HL-60/S4 treated with retinoic acid at 250 ng/mL for 4 days and 3 days (cell line): ENCODE data around the gene TPBGL.

Source experiments
- in situ Hi-C: fragments of 300-500 bp; cut with MboI; formaldehyde crosslinking; loops from 2 replicates; pipeline ENCODE4 v1.7.0; 2022; ENCODE audit warnings: low sequenced_read_pairs

Gene TPBGL

GRCh38 chr11:75240311-75241035 lies at the start of gene TPBGL:
TSS of gene TPBGL (plus strand) at chr11:75240774. CDS start at chr11:75241050, 276 bp downstream.
- in situ Hi-C loops, result loop anchor here (10.0 kb wide), 1 partner anchor 316 kb away; no protein-coding TSS in a partner anchor

DNA sequence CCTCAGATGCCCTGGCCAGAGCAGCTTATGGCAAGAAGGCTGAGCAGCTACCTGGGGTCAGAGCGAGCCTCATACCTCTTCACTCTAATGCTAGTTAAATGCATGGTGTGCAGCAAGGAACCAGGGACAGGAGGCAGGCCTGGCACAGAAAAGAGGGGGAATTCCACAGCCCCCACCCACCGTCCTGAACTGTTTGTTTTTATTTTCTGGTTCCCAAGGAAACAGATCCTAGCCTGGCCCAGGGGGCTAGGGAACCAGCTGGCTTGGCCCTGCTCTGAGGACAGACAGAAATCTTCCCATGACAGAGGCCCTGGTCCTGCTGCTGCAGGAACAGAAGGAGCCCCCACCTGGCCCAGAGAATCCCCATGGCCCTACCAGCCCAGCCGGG lies 49.2 kb upstream of the TPBGL start:
- in situ Hi-C loops, result no loop called here

GRCh38 chr11:75193271-75193670 lies 47.3 kb upstream of the TPBGL start:
- in situ Hi-C loops, result no loop called here

DNA sequence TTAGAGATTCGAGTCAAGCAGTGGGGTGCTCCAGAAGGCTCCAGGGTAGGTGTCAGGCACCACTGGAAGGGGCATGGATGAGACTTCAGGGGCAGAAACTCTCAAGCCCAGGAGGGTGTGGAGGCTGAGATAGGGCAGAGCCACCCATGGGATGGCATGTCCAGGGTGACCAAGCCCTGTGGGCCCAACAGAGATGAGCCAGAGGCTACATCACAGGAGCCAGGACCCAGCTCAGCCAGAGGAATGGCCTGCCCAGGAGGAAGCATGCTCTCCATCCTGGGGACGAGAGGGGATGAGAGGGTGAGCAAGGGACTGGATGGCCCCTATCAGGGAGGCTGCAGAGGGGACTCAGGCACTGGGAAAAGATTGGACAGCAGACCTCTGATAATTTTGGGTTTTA lies 46.9 kb upstream of the TPBGL start:
- in situ Hi-C loops, result no loop called here

DNA sequence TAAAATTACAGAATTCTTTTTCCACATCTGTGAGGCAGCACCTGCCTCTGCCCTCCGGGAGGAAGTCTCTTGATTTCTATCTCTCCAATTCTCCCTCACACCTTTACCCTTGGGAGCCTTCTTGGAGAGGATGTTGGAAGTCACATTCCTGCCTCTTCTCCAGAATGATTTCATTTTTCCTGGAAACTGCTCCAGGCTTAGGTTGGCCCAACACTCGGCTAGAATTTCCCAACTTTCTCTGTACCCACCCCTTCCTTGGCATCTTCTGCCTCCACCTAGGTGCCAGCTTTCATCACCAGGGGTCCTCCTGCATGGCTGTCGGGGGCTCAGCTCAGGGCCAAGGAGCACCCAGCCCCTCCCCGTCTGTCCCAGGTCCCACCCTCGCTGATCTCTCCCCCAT lies 46.4 kb upstream of the TPBGL start:
- in situ Hi-C loops, result no loop called here

DNA sequence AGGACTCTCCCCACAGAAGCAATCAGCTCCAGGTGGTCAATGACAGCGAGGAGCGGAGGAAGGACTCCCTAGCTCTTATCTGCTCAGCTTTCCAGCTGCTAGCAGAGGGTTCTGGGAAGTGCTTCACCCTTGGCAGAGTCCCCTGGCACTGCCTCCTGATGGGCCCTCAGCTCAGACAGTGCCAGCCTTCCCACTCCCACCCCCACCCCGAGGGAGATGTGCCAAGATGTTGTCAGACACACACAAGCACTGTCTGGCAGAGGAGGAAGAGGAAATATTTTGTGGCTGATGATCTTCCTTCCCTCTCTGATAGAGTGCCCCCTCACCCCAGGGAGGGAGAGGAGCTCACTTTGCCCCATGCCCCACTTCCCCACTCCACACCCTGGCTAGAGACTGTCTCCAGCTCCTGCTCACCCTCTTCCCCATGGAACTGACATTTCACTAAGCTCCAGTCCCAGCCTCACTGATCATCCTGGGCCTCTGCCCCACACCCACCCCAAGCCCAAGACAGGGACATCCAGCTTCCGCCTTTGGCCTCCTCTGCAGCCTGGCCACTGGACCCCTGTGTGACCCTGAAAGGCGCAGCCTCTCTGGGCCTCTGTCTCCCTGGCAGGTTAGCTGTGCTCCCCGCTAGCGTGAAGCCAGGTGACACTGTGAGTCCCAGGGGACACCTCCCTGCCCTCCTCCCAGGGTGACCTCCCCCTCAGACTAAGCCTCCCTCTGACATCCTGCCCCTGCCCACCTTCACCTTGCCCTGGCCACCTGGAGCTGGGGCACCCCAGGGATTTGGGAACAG lies 45.2 kb upstream of the TPBGL start:
- in situ Hi-C loops, result no loop called here

GRCh38 chr11:75196426-75196825 lies 44.1 kb upstream of the TPBGL start:
- in situ Hi-C loops, result no loop called here

DNA sequence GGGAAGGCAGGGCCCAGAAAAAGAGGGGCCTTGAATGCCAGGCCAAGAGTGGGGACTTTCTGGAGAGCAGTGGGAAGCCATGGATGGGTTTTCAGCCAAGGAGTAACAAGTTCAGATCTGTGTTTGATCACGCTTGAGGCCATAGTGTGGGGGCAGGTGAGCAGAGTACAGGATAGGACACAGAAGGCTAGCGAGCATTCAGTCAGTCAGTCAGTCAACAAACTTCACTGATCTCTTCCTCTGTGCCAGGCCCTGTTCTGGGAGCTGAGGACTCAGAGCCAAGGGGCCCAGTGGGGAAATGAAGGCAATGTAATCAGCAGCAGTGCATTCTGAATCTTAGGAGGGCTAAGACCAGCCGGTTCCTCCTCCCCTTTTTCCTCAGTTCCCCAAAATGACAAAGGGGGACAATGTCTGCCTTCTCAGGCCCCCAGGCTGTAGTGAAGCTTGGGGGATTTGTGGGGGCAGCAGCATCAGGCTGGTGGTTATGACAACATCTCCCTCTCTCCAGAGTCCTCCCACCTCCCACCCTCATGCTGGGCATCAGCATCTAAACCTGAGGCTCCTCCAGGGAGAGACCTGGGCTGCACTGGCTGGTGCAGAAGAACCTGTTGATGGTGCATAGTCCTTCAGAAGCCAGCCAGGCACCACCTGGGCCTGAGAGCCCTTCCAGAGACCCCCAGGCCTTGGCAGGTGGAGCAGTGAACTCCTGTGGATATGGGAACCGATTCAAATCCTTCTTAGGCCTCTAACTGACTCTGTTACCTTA lies 42.9 kb upstream of the TPBGL start:
- in situ Hi-C loops, result no loop called here

DNA sequence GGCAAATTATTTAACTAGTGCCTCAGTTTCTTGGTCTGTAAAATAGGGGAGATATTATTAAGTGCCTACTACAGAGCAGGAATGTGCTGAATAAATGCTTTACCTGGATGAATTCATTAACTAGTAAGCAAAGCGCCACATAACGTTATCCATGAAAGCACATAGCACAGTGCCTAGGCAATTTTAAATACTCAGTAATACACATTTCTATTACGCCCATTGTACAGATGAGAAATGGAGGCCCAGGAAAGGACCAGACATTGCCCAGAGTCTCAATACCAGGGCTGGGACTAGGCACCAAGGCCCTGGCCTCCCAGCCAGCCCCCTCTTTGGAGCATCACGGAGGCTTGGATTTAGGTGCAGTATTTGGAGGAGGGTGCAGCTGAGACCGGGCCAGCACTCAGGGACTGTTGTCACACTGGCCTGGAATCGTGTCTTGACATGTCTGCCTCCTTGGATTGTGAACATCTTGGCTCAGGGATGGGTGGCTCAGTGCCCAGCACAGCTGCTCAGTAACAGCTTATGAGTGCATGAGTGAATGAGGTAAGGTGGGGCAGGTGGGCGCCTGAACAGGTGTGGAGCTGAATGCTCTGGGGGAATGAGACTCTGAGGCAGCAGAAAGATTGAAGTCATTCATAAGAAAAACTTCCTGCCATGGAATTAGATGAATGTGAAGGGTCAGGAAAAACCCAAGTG lies 42.1 kb upstream of the TPBGL start:
- in situ Hi-C loops, result no loop called here

- in situ Hi-C loops, result no loop called here
Observed at GRCh38 chr11:75199412-75199955, 41.1 kb upstream of the TPBGL start.

- in situ Hi-C loops, result loop anchor here (5.0 kb wide), 1 partner anchor 58 kb away; no protein-coding TSS in a partner anchor
Observed at GRCh38 chr11:75200051-75200450, 40.5 kb upstream of the TPBGL start.

DNA sequence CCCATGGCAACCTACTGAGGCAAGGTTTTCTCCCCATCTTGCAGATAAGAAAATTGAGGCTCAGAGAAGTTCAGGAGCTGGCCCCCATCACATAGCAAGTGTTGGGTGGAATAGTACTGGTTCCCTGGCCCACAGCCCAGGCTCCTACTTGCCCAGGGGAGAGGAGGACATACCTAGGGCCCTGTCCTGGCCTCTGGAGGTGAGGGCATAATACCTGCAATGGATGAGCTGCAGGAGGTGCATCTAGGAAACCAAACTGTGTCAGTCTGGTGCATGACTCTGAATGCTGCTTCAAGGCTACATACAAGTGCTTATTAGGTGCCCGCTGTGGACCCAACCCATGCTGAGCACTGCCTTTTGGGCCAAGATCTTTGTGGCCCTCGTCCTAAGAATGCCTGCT lies 40.0 kb upstream of the TPBGL start:
- in situ Hi-C loops, result loop anchor here (5.0 kb wide), 1 partner anchor 58 kb away; no protein-coding TSS in a partner anchor

DNA sequence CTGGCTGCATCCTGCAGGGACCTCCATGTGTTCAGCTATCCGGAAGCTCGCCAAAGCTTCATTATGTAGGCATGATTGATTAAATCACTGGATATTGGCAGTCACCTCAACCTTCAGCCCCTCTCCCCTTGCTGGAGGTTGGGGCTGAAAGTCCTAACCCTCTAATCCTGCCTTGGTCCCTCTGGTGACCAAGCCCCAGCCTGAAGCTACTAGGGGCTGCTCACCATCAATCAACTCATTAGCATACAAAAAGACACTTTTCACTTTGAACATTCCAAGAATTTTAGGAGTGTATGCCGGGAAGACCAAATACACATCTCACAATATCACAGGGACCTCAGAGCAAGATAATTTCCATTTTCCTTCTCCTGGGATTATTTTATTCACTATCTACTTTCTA lies 38.8 kb upstream of the TPBGL start:
- in situ Hi-C loops, result loop anchor here (5.0 kb wide), 1 partner anchor 59 kb away; no protein-coding TSS in a partner anchor

DNA sequence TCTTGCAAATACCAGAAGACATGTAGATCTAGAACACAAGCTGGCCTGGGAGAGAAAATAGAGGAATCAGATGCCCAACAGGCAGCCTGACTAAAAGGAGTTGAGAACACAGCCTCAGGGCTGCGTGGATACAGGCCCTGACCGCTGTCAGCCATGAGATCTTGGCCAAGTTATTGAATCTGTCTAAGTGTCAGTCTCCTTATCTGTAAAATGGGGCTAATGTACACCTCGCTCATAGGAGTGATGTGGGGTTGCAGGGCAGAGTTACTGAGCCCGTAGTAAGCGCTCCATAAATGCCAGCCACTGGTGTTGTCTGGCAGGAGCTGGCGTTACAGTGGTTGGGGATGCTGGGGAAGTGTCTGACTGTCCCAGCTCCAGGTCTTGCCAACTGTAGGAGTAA lies 38.4 kb upstream of the TPBGL start:
- in situ Hi-C loops, result loop anchor here (5.0 kb wide), 1 partner anchor 60 kb away; no protein-coding TSS in a partner anchor

DNA sequence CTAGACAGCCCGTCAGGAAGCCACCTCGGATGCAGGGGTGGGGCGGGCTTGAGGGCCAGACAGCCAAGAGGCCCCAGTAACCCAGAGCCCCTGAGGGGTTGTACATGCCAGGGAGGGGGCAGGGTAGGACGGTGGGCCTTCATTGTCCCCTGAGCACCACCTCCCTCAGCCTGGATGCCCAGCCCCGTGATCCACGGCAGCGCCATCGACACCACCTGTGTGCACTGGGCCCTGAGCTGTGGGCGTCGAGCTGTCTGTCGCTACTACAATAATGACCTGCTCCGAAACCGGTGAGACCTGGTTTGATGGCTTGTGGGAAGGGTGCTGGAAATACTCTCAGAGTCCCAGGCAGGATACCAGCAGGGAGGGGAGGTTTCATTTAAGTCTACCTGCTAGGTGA lies 37.4 kb upstream of the TPBGL start:
- in situ Hi-C loops, result loop anchor here (5.0 kb wide), 1 partner anchor 61 kb away; no protein-coding TSS in a partner anchor

DNA sequence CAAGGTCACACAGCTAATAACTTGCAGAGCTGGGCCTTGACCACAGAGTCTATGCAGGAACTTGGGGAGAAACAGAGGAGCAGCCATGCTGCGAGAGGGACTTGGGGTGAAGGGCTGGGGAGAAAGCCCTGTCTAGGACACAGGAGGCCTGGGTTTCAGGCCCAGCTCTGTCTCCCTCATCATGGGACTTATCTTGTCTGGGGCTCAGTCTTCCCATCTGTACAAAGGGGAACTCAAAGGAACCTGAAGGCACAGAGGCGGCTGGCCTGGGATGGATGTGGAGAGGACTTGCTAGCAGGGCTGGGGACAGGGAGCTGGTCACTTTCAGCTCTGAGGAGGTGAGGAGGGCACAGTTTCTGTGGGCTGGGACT lies 36.9 kb upstream of the TPBGL start:
- in situ Hi-C loops, result loop anchor here (5.0 kb wide), 1 partner anchor 61 kb away; no protein-coding TSS in a partner anchor

DNA sequence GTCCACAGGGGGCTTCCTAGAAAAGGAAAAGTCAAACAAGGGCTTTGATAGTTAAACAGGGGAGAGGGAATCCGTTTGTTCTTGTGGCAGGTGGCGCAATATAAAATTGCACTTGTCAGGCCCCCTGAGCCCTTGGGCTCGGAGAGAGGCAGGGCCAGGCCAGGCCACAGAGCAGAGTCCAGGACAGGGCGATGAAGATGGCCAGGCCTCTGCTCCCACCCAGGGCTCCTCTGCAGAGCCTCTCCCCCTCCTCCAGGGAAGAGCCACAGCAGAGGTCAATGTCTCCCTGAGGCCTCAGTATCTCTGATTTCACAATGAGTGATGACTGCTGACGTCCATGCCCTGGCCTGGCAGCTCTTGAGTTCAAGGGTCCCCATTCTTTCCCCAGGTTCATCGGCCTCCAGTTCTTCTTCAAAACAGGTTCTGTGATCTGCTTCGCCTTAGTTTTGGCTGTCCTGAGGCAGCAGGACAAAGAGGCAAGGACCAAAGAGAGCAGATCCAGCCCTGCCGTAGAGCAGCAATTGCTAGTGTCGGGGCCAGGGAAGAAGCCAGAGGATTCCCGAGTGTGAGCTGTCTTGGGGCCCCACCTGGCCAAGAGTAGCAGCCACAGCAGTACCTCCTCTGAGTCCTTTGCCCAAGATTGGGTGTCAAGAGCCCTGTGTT lies 36.4 kb upstream of the TPBGL start:
- in situ Hi-C loops, result loop anchor here (5.0 kb wide), 1 partner anchor 62 kb away; no protein-coding TSS in a partner anchor

GRCh38 chr11:75204685-75205563 lies 35.6 kb upstream of the TPBGL start:
- in situ Hi-C loops, result loop anchor here (5.0 kb wide), 1 partner anchor 63 kb away; no protein-coding TSS in a partner anchor
